ENCODE measurements around the gene ZNF445. TPM values are rescaled to one million over a fixed set of nuclear protein-coding genes. Genes with fewer than 3 reads are reported as not detected.
"Not testable (repeated sequence)": the region's sequence is repeated elsewhere in the genome, so short reads cannot be mapped to it uniquely, and the experiment has no call there.

The ZNF445 gene
- total RNA-seq, 1 donor from 2014 or later: 20.4 TPM

DNA sequence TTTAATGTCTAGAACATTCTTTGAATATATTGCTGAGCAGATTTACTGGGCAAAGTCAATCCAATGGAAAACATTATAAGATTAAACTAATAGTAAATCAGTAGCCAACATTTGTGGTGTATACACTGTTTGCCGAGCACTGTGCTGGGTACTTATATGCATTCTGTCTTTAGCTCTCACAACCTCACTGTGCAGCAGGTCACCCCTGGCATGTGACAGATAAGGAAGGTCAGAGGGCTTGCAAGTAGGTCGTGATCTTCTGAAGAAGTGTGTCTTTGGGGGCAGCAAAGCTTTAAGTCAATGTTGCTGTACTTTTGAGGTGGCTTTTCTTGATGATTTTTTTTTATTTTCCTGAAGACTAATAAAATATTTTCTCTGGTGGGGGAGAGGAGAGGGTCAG is 76.7 kb downstream of the ZNF445 start:
- DNase-seq (ENCODE audit: low spot score): no peak
- no peak overlapping the region for H3K27ac Mint-ChIP-seq (ENCODE audit: unreplicated experiment)
- H3K27me3 Mint-ChIP-seq (ENCODE audit: low read depth): no peaks in the 10 kb centered on the region
- H3K4me3 Mint-ChIP-seq (ENCODE audit: unreplicated experiment): no peak overlapping the region
- no peaks in the 10 kb centered on the region for H3K9me3 Mint-ChIP-seq (ENCODE audit: low read depth)
- H3K4me1 Mint-ChIP-seq (ENCODE audit: low read depth): peaks cover 3% of the 10 kb centered on the region
- peaks cover 23% of the 10 kb centered on the region for H3K36me3 Mint-ChIP-seq (ENCODE audit: low read depth)
- TF ChIP-seq, protein P1, sequence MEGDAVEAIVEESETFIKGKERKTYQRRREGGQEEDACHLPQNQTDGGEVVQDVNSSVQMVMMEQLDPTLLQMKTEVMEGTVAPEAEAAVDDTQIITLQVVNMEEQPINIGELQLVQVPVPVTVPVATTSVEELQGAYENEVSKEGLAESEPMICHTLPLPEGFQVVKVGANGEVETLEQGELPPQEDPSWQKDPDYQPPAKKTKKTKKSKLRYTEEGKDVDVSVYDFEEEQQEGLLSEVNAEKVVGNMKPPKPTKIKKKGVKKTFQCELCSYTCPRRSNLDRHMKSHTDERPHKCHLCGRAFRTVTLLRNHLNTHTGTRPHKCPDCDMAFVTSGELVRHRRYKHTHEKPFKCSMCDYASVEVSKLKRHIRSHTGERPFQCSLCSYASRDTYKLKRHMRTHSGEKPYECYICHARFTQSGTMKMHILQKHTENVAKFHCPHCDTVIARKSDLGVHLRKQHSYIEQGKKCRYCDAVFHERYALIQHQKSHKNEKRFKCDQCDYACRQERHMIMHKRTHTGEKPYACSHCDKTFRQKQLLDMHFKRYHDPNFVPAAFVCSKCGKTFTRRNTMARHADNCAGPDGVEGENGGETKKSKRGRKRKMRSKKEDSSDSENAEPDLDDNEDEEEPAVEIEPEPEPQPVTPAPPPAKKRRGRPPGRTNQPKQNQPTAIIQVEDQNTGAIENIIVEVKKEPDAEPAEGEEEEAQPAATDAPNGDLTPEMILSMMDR (IDR thresholded peaks at IDR 0.05): no peak

DNA sequence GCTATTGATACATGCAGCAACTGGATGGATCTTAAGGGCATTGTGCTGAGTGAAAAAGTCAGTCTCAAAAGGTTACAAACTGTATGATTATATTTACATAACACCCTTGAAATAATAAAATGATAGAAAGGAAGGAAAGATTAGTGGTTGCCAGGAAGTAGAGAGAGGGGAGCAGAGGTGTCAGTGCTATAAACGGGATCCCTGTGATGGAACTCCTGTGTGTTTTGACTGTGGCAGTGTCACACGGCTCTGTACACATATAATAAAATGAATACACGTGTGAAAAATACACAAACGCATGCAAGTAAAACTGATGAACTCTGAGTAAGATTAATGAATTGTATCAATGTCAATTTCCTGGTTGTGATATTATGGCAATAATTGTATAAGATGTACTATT is 78.6 kb downstream of the ZNF445 start:
- H3K27ac Mint-ChIP-seq (ENCODE audit: unreplicated experiment): no peak overlapping the region
- peaks cover 3% of the 10 kb centered on the region for H3K4me1 Mint-ChIP-seq (ENCODE audit: low read depth)
- no peak for DNase-seq (ENCODE audit: low spot score)
- TF ChIP-seq, protein P1 (IDR thresholded peaks at IDR 0.05): no peak
- H3K36me3 Mint-ChIP-seq (ENCODE audit: low read depth): peaks cover 19% of the 10 kb centered on the region
- no peaks in the 10 kb centered on the region for H3K27me3 Mint-ChIP-seq (ENCODE audit: low read depth)
- H3K9me3 Mint-ChIP-seq (ENCODE audit: low read depth): no peaks in the 10 kb centered on the region
- no peak overlapping the region for H3K4me3 Mint-ChIP-seq (ENCODE audit: unreplicated experiment)

DNA sequence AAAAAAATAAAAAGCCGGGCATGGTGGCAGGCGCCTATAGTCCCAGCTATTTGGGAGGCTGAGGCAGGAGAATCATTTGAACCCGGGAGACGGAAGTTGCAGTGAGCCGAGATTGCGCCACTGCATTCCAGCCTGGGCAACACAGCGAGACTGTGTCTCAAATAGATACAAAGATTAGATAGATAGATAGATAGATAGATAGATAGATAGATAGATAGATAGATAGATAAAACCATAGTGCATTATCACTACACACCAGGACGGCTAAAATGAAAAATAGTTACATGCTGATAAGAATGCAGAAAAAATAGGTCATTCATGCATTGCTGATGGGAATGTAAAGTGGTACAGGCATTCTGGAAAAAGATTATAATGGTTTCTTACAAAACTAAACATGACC is 79.2 kb downstream of the ZNF445 start:
- not testable (repeated sequence) for H3K27ac Mint-ChIP-seq (ENCODE audit: unreplicated experiment); H3K27me3 Mint-ChIP-seq (ENCODE audit: low read depth); H3K9me3 Mint-ChIP-seq (ENCODE audit: low read depth); H3K4me1 Mint-ChIP-seq (ENCODE audit: low read depth); H3K4me3 Mint-ChIP-seq (ENCODE audit: unreplicated experiment); DNase-seq (ENCODE audit: low spot score)
- H3K36me3 Mint-ChIP-seq (ENCODE audit: low read depth): peaks cover 15% of the 10 kb centered on the region

DNA sequence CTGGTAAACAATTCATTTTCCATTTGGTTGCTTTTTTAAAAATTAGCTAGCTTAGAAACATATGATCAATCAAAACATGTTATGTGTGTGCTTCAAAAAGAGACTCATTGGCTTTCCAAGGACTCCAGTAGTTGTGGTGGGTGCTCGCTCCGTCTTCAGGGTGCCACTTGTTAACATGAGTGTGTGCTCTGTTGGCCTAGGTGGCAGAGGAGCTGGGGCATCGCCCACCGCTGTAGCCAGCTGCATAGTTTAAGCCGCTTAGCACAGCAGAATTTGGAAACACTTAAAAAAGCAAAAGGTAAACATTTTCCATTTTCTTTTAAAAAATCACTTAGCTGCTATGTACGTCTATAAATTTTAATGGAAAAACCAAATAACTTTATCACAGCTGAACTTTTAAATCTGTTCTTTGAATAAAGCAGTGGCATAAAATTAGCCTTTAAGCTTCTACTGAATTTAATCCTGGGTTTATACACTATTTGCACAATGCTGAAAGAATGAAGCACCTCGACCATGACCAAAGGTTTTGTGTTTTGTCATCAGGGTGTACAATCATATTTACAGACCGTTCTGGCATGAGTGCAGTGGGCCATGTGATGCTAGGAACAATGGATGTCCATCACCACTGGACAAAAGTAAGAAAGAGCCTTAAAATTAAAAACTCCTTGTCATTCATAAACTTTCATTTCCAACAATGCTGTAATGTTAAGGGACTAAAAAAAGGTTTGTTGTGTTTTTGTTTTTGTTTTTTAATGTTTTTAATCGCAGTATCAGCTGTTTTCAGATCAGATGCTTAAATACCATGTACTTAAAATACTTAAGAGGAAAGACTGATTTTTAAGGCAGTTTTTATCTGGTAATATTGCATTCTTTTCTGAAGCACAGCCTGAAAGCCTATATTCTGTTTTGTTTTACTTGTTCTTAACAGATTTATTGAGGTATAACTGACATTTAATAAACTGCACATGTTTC is 81.0 kb downstream of the ZNF445 start:
- Mint-ChIP-seq H3K27me3 (ENCODE audit: low read depth) (no peaks in the 10 kb centered on the region), H3K36me3 (ENCODE audit: low read depth) (peaks cover 14% of the 10 kb centered on the region), H3K4me1 (ENCODE audit: low read depth) (peaks cover 3% of the 10 kb centered on the region), H3K9me3 (ENCODE audit: low read depth) (peaks cover 2% of the 10 kb centered on the region), H3K4me3 (ENCODE audit: unreplicated experiment) (no peak overlapping the region), H3K27ac (ENCODE audit: unreplicated experiment) (no peak overlapping the region)
- DNase-seq (ENCODE audit: low spot score): no peak
- TF ChIP-seq, protein P1 (IDR thresholded peaks at IDR 0.05): no peak

DNA sequence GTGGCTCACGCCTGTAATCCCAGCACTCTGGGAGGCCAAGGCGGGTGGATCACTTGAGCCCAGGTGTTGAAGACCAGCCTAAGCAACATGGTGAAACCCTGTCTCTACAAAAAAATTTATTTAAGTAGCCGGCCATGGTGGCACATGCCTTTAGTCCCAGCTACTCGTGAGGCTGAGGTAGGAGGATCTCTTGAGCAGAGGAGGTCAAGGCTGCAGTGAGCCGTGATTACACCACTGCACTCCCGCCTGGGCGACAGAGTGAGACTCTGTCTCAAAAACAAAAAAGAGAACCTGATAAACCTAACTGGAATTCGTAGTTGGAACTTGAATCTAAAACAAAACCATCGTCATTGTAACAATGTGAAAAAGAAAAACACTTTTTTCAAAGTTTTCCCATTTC is 81.8 kb downstream of the ZNF445 start:
- H3K27ac Mint-ChIP-seq (ENCODE audit: unreplicated experiment): no peak overlapping the region
- DNase-seq (ENCODE audit: low spot score): no peak

More for the DNA sequence above, 81.8 kb downstream of the ZNF445 start:
- Mint-ChIP-seq H3K4me3 (ENCODE audit: unreplicated experiment) (no peak overlapping the region), H3K27me3 (ENCODE audit: low read depth) (no peaks in the 10 kb centered on the region), H3K9me3 (ENCODE audit: low read depth) (peaks cover 2% of the 10 kb centered on the region), H3K36me3 (ENCODE audit: low read depth) (peaks cover 10% of the 10 kb centered on the region), H3K4me1 (ENCODE audit: low read depth) (peaks cover 3% of the 10 kb centered on the region)
- TF ChIP-seq, protein P1 (IDR thresholded peaks at IDR 0.05): no peak

All from chondrocyte (in vitro differentiated cells).